RWPE2 (cell line): ENCODE results near the gene FAM89A.

Source experiments
- ATAC-seq: fragments of 200-7000 bp; cut with Tn5 transposase; 3 replicates; pipeline ENCODE4 v1.9.1; 2021; ENCODE audit warnings: low read depth
- DNase-seq: peaks from one replicate; pipeline ENCODE4 v3.0.0-alpha.2; 2020; ENCODE audit warnings: low spot score
- H3K27ac ChIP-seq: fragments of 450-650 bp; 2 replicates; pipeline ENCODE4 v1.5.1; 2017; ENCODE audit warnings: mild to moderate bottlenecking; ENCODE audit not compliant: poor library complexity, severe bottlenecking
- H3K27me3 ChIP-seq: fragments of 250-450 bp; sonication (Bioruptor Pico); 2 replicates; pipeline ENCODE4 v1.5.1; 2021; ENCODE audit warnings: mild to moderate bottlenecking, moderate library complexity; ENCODE audit not compliant: insufficient read depth, poor library complexity, severe bottlenecking
- H3K36me3 ChIP-seq: fragments of 250-450 bp; sonication (Bioruptor Pico); 2 replicates; pipeline ENCODE4 v1.5.1; 2020; ENCODE audit warnings: low read depth, mild to moderate bottlenecking, moderate library complexity
- H3K4me1 ChIP-seq: fragments of 250-450 bp; sonication (Bioruptor Pico); 2 replicates; pipeline ENCODE4 v1.5.1; 2021; ENCODE audit warnings: mild to moderate bottlenecking, moderate library complexity; ENCODE audit not compliant: insufficient read depth, poor library complexity, severe bottlenecking
- H3K4me3 ChIP-seq: fragments of 250-450 bp; sonication (Bioruptor Pico); 2 replicates; pipeline ENCODE4 v1.5.1; 2021; ENCODE audit warnings: mild to moderate bottlenecking, moderate library complexity; ENCODE audit not compliant: severe bottlenecking
- H3K9me3 ChIP-seq: fragments of 250-450 bp; sonication (Bioruptor Pico); 2 replicates; pipeline ENCODE4 v1.5.1; 2021; ENCODE audit warnings: mild to moderate bottlenecking, moderate library complexity; ENCODE audit not compliant: severe bottlenecking
- CTCF ChIP-seq: fragments of 450-650 bp; IDR thresholded peaks from one replicate; pipeline ENCODE4 v1.5.1; 2017; ENCODE audit warnings: mild to moderate bottlenecking, moderate library complexity; ENCODE audit not compliant: poor library complexity, severe bottlenecking

FAM89A gene

DNA sequence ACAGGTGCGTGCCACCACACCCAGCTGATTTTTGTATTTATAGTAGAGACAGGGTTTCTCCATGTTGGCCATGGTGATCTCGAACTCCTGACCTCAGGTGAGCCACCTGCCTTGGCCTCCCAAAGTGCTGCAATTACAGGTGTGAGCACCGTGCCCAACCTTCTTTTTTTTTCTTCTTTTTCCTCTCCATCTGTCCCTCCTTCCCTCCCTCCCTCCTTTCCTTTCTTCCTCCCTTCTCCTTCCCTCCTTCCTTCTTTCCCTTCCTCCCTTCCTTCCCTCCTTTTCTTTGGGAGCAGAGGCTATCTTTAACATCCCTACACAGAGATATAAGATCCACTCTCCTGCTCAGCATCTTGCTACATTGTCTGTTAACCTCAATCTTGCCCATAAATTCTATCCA, 24.4 kb upstream of the FAM89A start:
- Histone ChIP-seq H3K36me3 (no peaks in the 10 kb centered on the region), H3K4me3 (no peak overlapping the region), H3K9me3 (no peaks in the 10 kb centered on the region), H3K27ac (no peak overlapping the region), H3K27me3 (no peaks in the 10 kb centered on the region), H3K4me1 (peaks cover 6% of the 10 kb centered on the region)
- DNase-seq = no peak
- no peak for ATAC-seq
- no peak for TF ChIP-seq CTCF

GRCh38 chr1:231063331-231063730, 23.3 kb upstream of the FAM89A start:
- Histone ChIP-seq H3K9me3 (no peaks in the 10 kb centered on the region), H3K4me1 (peaks cover 6% of the 10 kb centered on the region), H3K27me3 (no peaks in the 10 kb centered on the region), H3K36me3 (no peaks in the 10 kb centered on the region), H3K27ac (no peak overlapping the region), H3K4me3 (no peak overlapping the region)
- no peak for ATAC-seq
- TF ChIP-seq CTCF = no peak
- DNase-seq = no peak

DNA sequence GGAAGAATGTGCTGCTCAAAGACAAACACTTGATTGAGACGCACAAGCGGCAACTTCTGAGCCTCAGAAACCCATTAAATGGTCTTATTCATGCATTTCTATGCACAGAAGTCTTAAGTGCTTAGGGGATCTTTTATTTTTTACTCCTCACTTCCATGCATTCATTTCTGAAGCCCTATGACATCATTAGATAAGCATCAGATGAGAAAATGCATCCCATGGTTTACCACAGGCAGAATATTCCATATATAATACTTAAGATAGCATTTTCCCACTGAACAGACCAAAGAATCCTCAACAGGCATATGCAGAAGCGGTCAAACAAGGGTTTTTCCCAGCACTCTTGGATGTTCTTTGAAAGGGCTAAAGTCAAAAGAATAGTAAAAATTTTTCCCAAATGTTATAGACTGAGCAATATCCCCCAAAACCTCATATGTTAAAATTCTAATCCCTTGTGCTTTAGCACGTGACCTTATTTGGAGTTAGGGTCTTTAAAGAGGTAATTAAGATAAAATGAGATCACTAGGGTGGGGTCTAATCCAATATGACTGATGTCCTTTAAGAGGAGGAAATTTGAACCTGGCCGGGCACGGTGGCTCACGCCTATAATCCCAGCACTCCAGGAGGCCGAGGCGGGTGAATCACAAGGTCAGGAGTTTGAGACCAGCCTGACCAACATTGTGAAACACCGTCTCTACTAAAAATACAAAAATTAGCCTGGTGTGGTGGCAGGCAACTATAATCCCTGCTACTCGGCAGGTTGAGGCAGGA, 22.6 kb upstream of the FAM89A start:
- no peak overlapping the region for H3K27ac ChIP-seq
- no peaks in the 10 kb centered on the region for H3K27me3 ChIP-seq
- no peaks in the 10 kb centered on the region for H3K9me3 ChIP-seq
- DNase-seq = no peak
- H3K4me1 ChIP-seq = peaks cover 6% of the 10 kb centered on the region
- TF ChIP-seq CTCF = no peak
- H3K36me3 ChIP-seq = no peaks in the 10 kb centered on the region
- no peak overlapping the region for H3K4me3 ChIP-seq
- no peak for ATAC-seq

- DNase-seq = no peak
These were observed 19.6 kb upstream of the FAM89A start for GRCh38 chr1:231059566-231060193.

More at GRCh38 chr1:231059566-231060193, 19.6 kb upstream of the FAM89A start:
- H3K9me3 ChIP-seq = no peaks in the 10 kb centered on the region
- peaks cover 6% of the 10 kb centered on the region for H3K4me1 ChIP-seq
- no peak for ATAC-seq
- no peak for TF ChIP-seq CTCF
- no peaks in the 10 kb centered on the region for H3K27me3 ChIP-seq
- no peak overlapping the region for H3K4me3 ChIP-seq
- no peaks in the 10 kb centered on the region for H3K36me3 ChIP-seq
- no peak overlapping the region for H3K27ac ChIP-seq
